GM10266 (cell line): ENCODE data around the gene TBC1D22A.

ENCODE experiments used
- DNase-seq: peaks from one replicate; pipeline ENCODE4 v3.0.0; 2012; ENCODE audit errors: extremely low spot score
- CTCF ChIP-seq: IDR thresholded peaks from 2 replicates; pipeline ENCODE4 v1.5.1; 2012; ENCODE audit warnings: mild to moderate bottlenecking, low read depth; ENCODE audit not compliant: control insufficient read depth, insufficient read depth; ENCODE audit errors: missing control alignments

TBC1D22A gene

GRCh38 chr22:46971099-46971763, 208.8 kb downstream of the TBC1D22A start:
- no peak for TF ChIP-seq CTCF
- DNase-seq, result no peak

GRCh38 chr22:46971764-46972125, 209.3 kb downstream of the TBC1D22A start:
- no peak for TF ChIP-seq CTCF
- DNase-seq, result no peak

GRCh38 chr22:46972256-46972655, 209.8 kb downstream of the TBC1D22A start:
- no peak for TF ChIP-seq CTCF
- no peak for DNase-seq

GRCh38 chr22:46972901-46973831, 210.7 kb downstream of the TBC1D22A start:
- TF ChIP-seq CTCF, result no peak
- no peak for DNase-seq

- no peak for TF ChIP-seq CTCF
- no peak for DNase-seq
These were observed 211.6 kb downstream of the TBC1D22A start for GRCh38 chr22:46974077-46974476.

GRCh38 chr22:46974631-46975585, 212.5 kb downstream of the TBC1D22A start:
- no peak for TF ChIP-seq CTCF
- DNase-seq, result no peak
